Liver (tissue), 9 donors: Measurements from ENCODE around the gene NOL4L. TPM values are rescaled to one million over a fixed set of nuclear protein-coding genes. Genes with fewer than 3 reads are reported as not detected.
A peak's percentile ranks its signal among the peaks of the same experiment; 100 is the strongest.

Experiments used
- DNase-seq: peaks from one replicate; pipeline ENCODE4 v3.0.0-alpha.2; 2017; ENCODE audit warnings: low spot score
- H3K27ac ChIP-seq, 2 donors: one replicate each; pipeline ENCODE4 v1.7.0; 2013; ENCODE audit warnings: inconsistent platforms in 2 of 2, low read length in 2 of 2, control low read depth in 1 of 2, low read depth in 1 of 2, mild to moderate bottlenecking in 1 of 2
- H3K27me3 ChIP-seq, 4 donors: one replicate each; pipeline versions ENCODE4 v1.6.1 to v1.7.0; 2013; ENCODE audit warnings: low read length in 3 of 4, inconsistent platforms in 1 of 4, mild to moderate bottlenecking in 1 of 4, moderate library complexity in 1 of 4; ENCODE audit not compliant: control insufficient read depth in 4 of 4, insufficient read depth in 4 of 4
- H3K36me3 ChIP-seq, 4 donors: one replicate each; pipeline versions ENCODE4 v1.6.1 to v1.7.0; 2013; ENCODE audit warnings: low read length in 3 of 4, mild to moderate bottlenecking in 3 of 4, low read depth in 1 of 4, moderate library complexity in 1 of 4; ENCODE audit not compliant: control insufficient read depth in 4 of 4, insufficient read depth in 3 of 4
- H3K4me1 ChIP-seq, 4 donors: one replicate each; pipeline versions ENCODE4 v1.6.1 to v1.7.0; 2013; ENCODE audit warnings: low read length in 3 of 4, mild to moderate bottlenecking in 3 of 4, moderate library complexity in 1 of 4; ENCODE audit not compliant: control insufficient read depth in 4 of 4, insufficient read depth in 4 of 4
- H3K4me3 ChIP-seq, 3 donors: one replicate each; pipeline versions ENCODE4 v1.6.1 to v1.7.0; 2013; ENCODE audit warnings: low read length in 3 of 3, control low read depth in 1 of 3, low read depth in 1 of 3, mild to moderate bottlenecking in 1 of 3
- H3K9ac ChIP-seq, 2 donors: one replicate each; pipeline ENCODE4 v1.7.0; 2013; ENCODE audit warnings: low read length in 2 of 2, mild to moderate bottlenecking in 2 of 2, moderate library complexity in 2 of 2, control low read depth in 1 of 2, low read depth in 1 of 2
- H3K9me3 ChIP-seq, 4 donors: one replicate each; pipeline versions ENCODE4 v1.6.1 to v1.7.0; 2013; ENCODE audit warnings: low read length in 3 of 4; ENCODE audit not compliant: control insufficient read depth in 4 of 4
- CTCF ChIP-seq: fragments of 150-350 bp; IDR thresholded peaks from 2 replicates; pipeline ENCODE4 v1.5.1; 2017; ENCODE audit warnings: improper control_type of control experiment, low read depth, low read length; ENCODE audit not compliant: missing input control
- EGR1 ChIP-seq, 2 donors: IDR thresholded peaks; 2 replicates each; pipeline ENCODE4 v1.6.1; 2016 to 2018; ENCODE audit warnings: antibody characterized with exemption in 2 of 2, low read depth in 2 of 2
- FOXA2 ChIP-seq: IDR thresholded peaks from 2 replicates; pipeline ENCODE4 v1.6.1; 2016; ENCODE audit warnings: antibody characterized with exemption
- HNF4A ChIP-seq, 2 donors: conservative IDR thresholded peaks; 2 replicates each; pipeline ENCODE4 v1.6.1; 2016; ENCODE audit warnings: antibody characterized with exemption in 2 of 2, mild to moderate bottlenecking in 2 of 2
- HNF4G ChIP-seq: IDR thresholded peaks from 2 replicates; pipeline ENCODE4 v1.6.1; 2016; ENCODE audit warnings: antibody characterized with exemption
- JUND ChIP-seq, 2 donors: IDR thresholded peaks; 2 replicates each; pipeline ENCODE4 v1.6.1; 2016; ENCODE audit warnings: antibody characterized with exemption in 2 of 2
- NR2F2 ChIP-seq: IDR thresholded peaks from 2 replicates; pipeline ENCODE4 v1.6.1; 2016; ENCODE audit warnings: antibody characterized with exemption
- RAD21 ChIP-seq, 2 donors: IDR thresholded peaks; 2 replicates each; pipeline ENCODE4 v1.6.1; 2016; ENCODE audit warnings: antibody characterized with exemption in 2 of 2, mild to moderate bottlenecking in 2 of 2
- RXRA ChIP-seq, 2 donors: IDR thresholded peaks; 2 replicates each; pipeline ENCODE4 v1.6.1; 2017 to 2018; ENCODE audit warnings: antibody characterized with exemption in 2 of 2, mild to moderate bottlenecking in 1 of 2
- SP1 ChIP-seq: IDR thresholded peaks from 2 replicates; pipeline ENCODE4 v1.6.1; 2018; ENCODE audit warnings: antibody characterized with exemption, mild to moderate bottlenecking
- TAF1 ChIP-seq: conservative IDR thresholded peaks from 2 replicates; pipeline ENCODE4 v1.6.1; 2016; ENCODE audit warnings: antibody characterized with exemption, mild to moderate bottlenecking
- YY1 ChIP-seq: IDR thresholded peaks from 2 replicates; pipeline ENCODE4 v1.6.1; 2016; ENCODE audit warnings: antibody characterized with exemption, mild to moderate bottlenecking
- ZBTB33 ChIP-seq: IDR thresholded peaks from 2 replicates; pipeline ENCODE4 v1.6.1; 2016; ENCODE audit warnings: antibody characterized with exemption
- WGBS: extraction: QIAGEN DNeasy Blood & Tissue Kit; methylation state at CpG from one replicate; pipeline ENCODE4 v1.1.7; 2013; 5-methylcytosine and 5-hydroxymethylcytosine counted together
- polyA plus RNA-seq, 2 donors: library from polyadenylated mRNA; stranded (reverse) in 1 of 2; unstranded in 1 of 2; fragments of 200-250 nt in 1 of 2; fragments of >200 nt in 1 of 2; fragmentation: Nextera tagmentation in 1 of 2; extraction: Ambion mirVana in 1 of 2; gene quantifications; one replicate each; pipeline versions ENCODE4 v1.2.1 to v1.2.3, GENCODE V29; 2013 to 2015
- total RNA-seq, 2 donors: library from RNA; depleted of rRNA; stranded (reverse); fragments of >200 nt; gene quantifications; one replicate each; pipeline ENCODE4 v1.2.3, GENCODE V29; 2014
- TF ChIP-seq, protein P1 (sequence below): IDR thresholded peaks from 2 replicates; pipeline ENCODE4 v1.6.1; 2016; ENCODE audit warnings: antibody characterized with exemption
- TF ChIP-seq, protein P2 (sequence below): IDR thresholded peaks from 2 replicates; pipeline ENCODE4 v1.6.1; 2016; ENCODE audit warnings: antibody characterized with exemption, mild to moderate bottlenecking
- TF ChIP-seq, protein P3 (sequence below): IDR thresholded peaks from 2 replicates; pipeline ENCODE4 v1.6.1; 2016; ENCODE audit warnings: antibody characterized with exemption
- donor health status: healthy.
- donor health status: healthy.
- donor health status: healthy.
- donor health status: healthy.
- donor health status: healthy.

The NOL4L gene
- total and polyA plus RNA-seq, 4 donors = 2.2 to 6.8 (median 4.3) TPM

DNA sequence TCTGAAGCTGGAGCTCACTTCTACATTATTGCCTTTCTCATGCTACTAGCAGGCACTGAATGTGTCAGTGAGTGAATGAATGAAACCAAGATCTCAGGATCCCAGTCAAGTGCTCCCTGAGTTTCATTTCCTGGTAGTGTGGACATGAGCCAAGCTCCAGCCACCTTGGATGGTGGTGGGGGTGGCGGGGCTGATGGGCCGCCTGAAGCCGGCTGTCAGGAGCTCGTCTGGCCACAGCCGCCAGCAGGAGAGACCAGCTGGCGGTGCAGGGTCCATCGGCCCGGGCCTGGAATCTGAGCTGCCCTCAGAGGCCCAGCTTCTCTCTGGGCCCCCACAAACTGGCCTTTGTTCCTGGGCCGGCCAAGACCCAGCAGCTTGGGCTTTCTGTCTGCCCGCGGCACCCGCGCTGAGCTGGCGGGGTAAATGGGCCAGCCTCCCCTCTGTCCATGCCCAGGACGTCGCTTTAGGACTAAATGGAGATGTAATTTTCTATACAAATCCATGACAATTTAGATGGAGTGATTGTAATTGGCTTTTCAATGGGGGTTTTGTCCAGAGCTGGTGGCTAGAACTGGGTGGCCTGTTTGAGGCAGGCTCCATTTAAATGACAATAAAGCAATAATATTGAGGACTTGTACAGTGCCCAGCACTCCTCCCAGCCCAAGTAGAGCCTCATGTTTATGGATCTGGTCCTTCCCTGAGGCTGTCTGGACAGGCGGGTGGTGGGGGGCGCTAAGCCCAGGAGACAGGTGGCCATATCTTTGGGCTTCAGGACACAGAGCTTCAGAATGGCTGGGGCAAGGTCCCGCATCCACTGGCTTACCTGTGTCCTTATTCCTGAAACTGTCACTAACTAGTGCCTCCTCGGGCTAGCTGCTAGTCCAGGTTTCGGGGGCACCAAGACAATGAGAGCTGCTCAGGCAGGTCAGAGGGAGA, 43.5 kb downstream of the NOL4L start:
- Histone ChIP-seq H3K27ac (no peak overlapping the region), H3K4me3 (no peak overlapping the region), H3K4me1 (peaks cover 0 to 21% (median 9%) of the 10 kb centered on the region in 4 donors), H3K36me3 (no peaks in the 10 kb centered on the region), H3K27me3 (no peaks in the 10 kb centered on the region), H3K9ac (no peak overlapping the region), H3K9me3 (no peaks in the 10 kb centered on the region)
- WGBS = 88% methylated on average over 21 of the region's 21 CpGs
- TF ChIP-seq ZBTB33 (no peak), YY1 (no peak), SP1 (no peak), JUND (IDR thresholded peaks at IDR 0.05) (no peak), CTCF (no peak)
- TF ChIP-seq, protein P1, sequence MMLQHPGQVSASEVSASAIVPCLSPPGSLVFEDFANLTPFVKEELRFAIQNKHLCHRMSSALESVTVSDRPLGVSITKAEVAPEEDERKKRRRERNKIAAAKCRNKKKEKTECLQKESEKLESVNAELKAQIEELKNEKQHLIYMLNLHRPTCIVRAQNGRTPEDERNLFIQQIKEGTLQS = no peak
- TF ChIP-seq, protein P2, sequence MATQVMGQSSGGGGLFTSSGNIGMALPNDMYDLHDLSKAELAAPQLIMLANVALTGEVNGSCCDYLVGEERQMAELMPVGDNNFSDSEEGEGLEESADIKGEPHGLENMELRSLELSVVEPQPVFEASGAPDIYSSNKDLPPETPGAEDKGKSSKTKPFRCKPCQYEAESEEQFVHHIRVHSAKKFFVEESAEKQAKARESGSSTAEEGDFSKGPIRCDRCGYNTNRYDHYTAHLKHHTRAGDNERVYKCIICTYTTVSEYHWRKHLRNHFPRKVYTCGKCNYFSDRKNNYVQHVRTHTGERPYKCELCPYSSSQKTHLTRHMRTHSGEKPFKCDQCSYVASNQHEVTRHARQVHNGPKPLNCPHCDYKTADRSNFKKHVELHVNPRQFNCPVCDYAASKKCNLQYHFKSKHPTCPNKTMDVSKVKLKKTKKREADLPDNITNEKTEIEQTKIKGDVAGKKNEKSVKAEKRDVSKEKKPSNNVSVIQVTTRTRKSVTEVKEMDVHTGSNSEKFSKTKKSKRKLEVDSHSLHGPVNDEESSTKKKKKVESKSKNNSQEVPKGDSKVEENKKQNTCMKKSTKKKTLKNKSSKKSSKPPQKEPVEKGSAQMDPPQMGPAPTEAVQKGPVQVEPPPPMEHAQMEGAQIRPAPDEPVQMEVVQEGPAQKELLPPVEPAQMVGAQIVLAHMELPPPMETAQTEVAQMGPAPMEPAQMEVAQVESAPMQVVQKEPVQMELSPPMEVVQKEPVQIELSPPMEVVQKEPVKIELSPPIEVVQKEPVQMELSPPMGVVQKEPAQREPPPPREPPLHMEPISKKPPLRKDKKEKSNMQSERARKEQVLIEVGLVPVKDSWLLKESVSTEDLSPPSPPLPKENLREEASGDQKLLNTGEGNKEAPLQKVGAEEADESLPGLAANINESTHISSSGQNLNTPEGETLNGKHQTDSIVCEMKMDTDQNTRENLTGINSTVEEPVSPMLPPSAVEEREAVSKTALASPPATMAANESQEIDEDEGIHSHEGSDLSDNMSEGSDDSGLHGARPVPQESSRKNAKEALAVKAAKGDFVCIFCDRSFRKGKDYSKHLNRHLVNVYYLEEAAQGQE = no peak
- DNase-seq = no peak

- H3K4me3 ChIP-seq = no peak overlapping the region
- no peaks in the 10 kb centered on the region for H3K9me3 ChIP-seq
- no peaks in the 10 kb centered on the region for H3K36me3 ChIP-seq
- H3K4me1 ChIP-seq = peaks cover 0 to 21% (median 9%) of the 10 kb centered on the region in 4 donors
- DNase-seq = peak; percentile 70
- H3K27ac ChIP-seq = peak overlapping the region; percentile 25 to 68
- no peaks in the 10 kb centered on the region for H3K27me3 ChIP-seq
- no peak overlapping the region for H3K9ac ChIP-seq
- 68% methylated on average over 13 of the region's 13 CpGs for WGBS
- TF ChIP-seq TAF1 = no peak
- TF ChIP-seq JUND (IDR thresholded peaks at IDR 0.05) = peak; percentile 35 to 36
- no peak for TF ChIP-seq FOXA2
- no peak for TF ChIP-seq ZBTB33
- TF ChIP-seq, protein P3, sequence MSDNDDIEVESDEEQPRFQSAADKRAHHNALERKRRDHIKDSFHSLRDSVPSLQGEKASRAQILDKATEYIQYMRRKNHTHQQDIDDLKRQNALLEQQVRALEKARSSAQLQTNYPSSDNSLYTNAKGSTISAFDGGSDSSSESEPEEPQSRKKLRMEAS = no peak
- no peak for TF ChIP-seq CTCF
- TF ChIP-seq RAD21 (IDR thresholded peaks at IDR 0.05) = no peak
- no peak for TF ChIP-seq EGR1 (IDR thresholded peaks at IDR 0.05; ENCODE audit: low read depth in 2 of 2)
- peak; percentile 53 for TF ChIP-seq NR2F2
- TF ChIP-seq SP1 = peak; percentile 68
- TF ChIP-seq RXRA (IDR thresholded peaks at IDR 0.05) = peak; percentile 46 to 81
- peak in 1 of 2 donors; percentile 66 for TF ChIP-seq HNF4A (conservative IDR thresholded peaks at IDR 0.05)
- TF ChIP-seq HNF4G = no peak
These were observed 45.1 kb downstream of the NOL4L start for GRCh38 chr20:32539817-32540675.
